GM18873 (cell line): ENCODE data around the gene ARFGEF3.

Experiments
- ATAC-seq: cut with Tn5 transposase; IDR thresholded peaks from one replicate; pipeline ENCODE4 v1.9.1; 2021; ENCODE audit warnings: mild to moderate bottlenecking, moderate library complexity, moderate number of reproducible peaks; ENCODE audit not compliant: unreplicated experiment, low FRiP score

The ARFGEF3 gene

GRCh38 chr6:138162111-138162954 is 594 bp downstream of the ARFGEF3 start:
- ATAC-seq = no peak

GRCh38 chr6:138162955-138163575 is 1.3 kb downstream of the ARFGEF3 start:
- no peak for ATAC-seq

- no peak for ATAC-seq
These were observed 13.9 kb downstream of the ARFGEF3 start for GRCh38 chr6:138175596-138175995.

- no peak for ATAC-seq
These were observed 15.0 kb downstream of the ARFGEF3 start for GRCh38 chr6:138176652-138177232.

- ATAC-seq = no peak
These were observed 21.4 kb downstream of the ARFGEF3 start for GRCh38 chr6:138182939-138183789.

- ATAC-seq = no peak
These were observed 22.0 kb downstream of the ARFGEF3 start for GRCh38 chr6:138183790-138184134.

- ATAC-seq = no peak
These were observed 22.5 kb downstream of the ARFGEF3 start for GRCh38 chr6:138184230-138184629.

- no peak for ATAC-seq
These were observed 25.4 kb downstream of the ARFGEF3 start for GRCh38 chr6:138187156-138187555.

GRCh38 chr6:138188278-138188941 is 26.7 kb downstream of the ARFGEF3 start:
- no peak for ATAC-seq

- no peak for ATAC-seq
These were observed 32.5 kb downstream of the ARFGEF3 start for GRCh38 chr6:138194287-138194686.

GRCh38 chr6:138196122-138196738 is 34.5 kb downstream of the ARFGEF3 start:
- ATAC-seq = no peak

- no peak for ATAC-seq
These were observed 35.8 kb downstream of the ARFGEF3 start for GRCh38 chr6:138197570-138197969.

- ATAC-seq = no peak
These were observed 36.8 kb downstream of the ARFGEF3 start for GRCh38 chr6:138198430-138199091.

GRCh38 chr6:138201836-138202235 is 40.1 kb downstream of the ARFGEF3 start:
- no peak for ATAC-seq

GRCh38 chr6:138203315-138203714 is 41.6 kb downstream of the ARFGEF3 start:
- ATAC-seq = no peak

GRCh38 chr6:138204303-138204702 is 42.6 kb downstream of the ARFGEF3 start:
- no peak for ATAC-seq

- no peak for ATAC-seq
These were observed 43.1 kb downstream of the ARFGEF3 start for GRCh38 chr6:138204792-138205384.

GRCh38 chr6:138205437-138206094 is 43.8 kb downstream of the ARFGEF3 start:
- no peak for ATAC-seq
